DND-41 (cell line): ENCODE results near the gene RAC2.

Source experiments
- CTCF ChIP-seq: IDR thresholded peaks from 2 replicates; pipeline ENCODE4 v1.5.1; 2012; ENCODE audit warnings: borderline replicate concordance, low read length, moderate library complexity, mild to moderate bottlenecking; ENCODE audit not compliant: poor library complexity, severe bottlenecking; ENCODE audit errors: extremely low read depth
- EZH2 ChIP-seq: IDR thresholded peaks from 3 replicates; pipeline ENCODE4 v1.6.1; 2012; ENCODE audit warnings: borderline replicate concordance, low read depth, mild to moderate bottlenecking, moderate library complexity, low read length, inconsistent platforms; ENCODE audit not compliant: severe bottlenecking

GRCh38 chr22:37260155-37260795 lies 16.2 kb upstream of the RAC2 start:
- no peak for TF ChIP-seq CTCF
- TF ChIP-seq EZH2, result no peak
